ENCODE data around the gene ABCF3.

ABCF3 gene

GRCh38 chr3:184188080-184188479 lies 2.1 kb downstream of the ABCF3 start:
- DNase-seq = no peak

- no peak for DNase-seq
Observed at GRCh38 chr3:184189421-184189820, 3.4 kb downstream of the ABCF3 start.

GRCh38 chr3:184192889-184193288 lies 6.9 kb downstream of the ABCF3 start:
- DNase-seq = no peak

GRCh38 chr3:184193991-184194539 lies 8.1 kb downstream of the ABCF3 start:
- DNase-seq = no peak

GRCh38 chr3:184196536-184196935 lies 10.5 kb downstream of the ABCF3 start:
- DNase-seq = no peak

GRCh38 chr3:184198509-184198908 lies 12.5 kb downstream of the ABCF3 start:
- no peak for DNase-seq

GRCh38 chr3:184200825-184201224 lies 14.8 kb downstream of the ABCF3 start:
- DNase-seq = no peak

- DNase-seq = no peak
Observed at GRCh38 chr3:184203526-184203925, 17.5 kb downstream of the ABCF3 start.

GRCh38 chr3:184209146-184209923 lies 23.3 kb downstream of the ABCF3 start:
- DNase-seq = no peak

- no peak for DNase-seq
Observed at GRCh38 chr3:184211297-184211696, 25.3 kb downstream of the ABCF3 start.

GRCh38 chr3:184211718-184212117 lies 25.7 kb downstream of the ABCF3 start:
- no peak for DNase-seq

- no peak for DNase-seq
Observed at GRCh38 chr3:184218814-184219213, 32.8 kb downstream of the ABCF3 start.

- DNase-seq = no peak
Observed at GRCh38 chr3:184222521-184222920, 36.5 kb downstream of the ABCF3 start.

GRCh38 chr3:184223946-184224345 lies 37.9 kb downstream of the ABCF3 start:
- no peak for DNase-seq

GRCh38 chr3:184227481-184227935 lies 41.5 kb downstream of the ABCF3 start:
- no peak for DNase-seq

GRCh38 chr3:184228376-184229137 lies 42.6 kb downstream of the ABCF3 start:
- no peak for DNase-seq

- peak; percentile 44 for DNase-seq
Observed at GRCh38 chr3:184229394-184230080, 43.5 kb downstream of the ABCF3 start, which contains the start of gene VWA5B2. Gene VWA5B2 (plus strand): TSS chr3:184229585. CDS start chr3:184230529, 944 bp downstream.

- no peak for DNase-seq
Observed at GRCh38 chr3:184230081-184230602, 44.1 kb downstream of the ABCF3 start.

GRCh38 chr3:184230603-184231528 lies 44.9 kb downstream of the ABCF3 start:
- DNase-seq = no peak

- DNase-seq = no peak
Observed at GRCh38 chr3:184231671-184232070, 45.7 kb downstream of the ABCF3 start.

- no peak for DNase-seq
Observed at GRCh38 chr3:184233127-184233843, 47.3 kb downstream of the ABCF3 start.

Measured in NCI-H1092 (cell line).